HG02763 (cell line): ENCODE data around the gene SLC49A4.
"Not testable (repeated sequence)": the region's sequence is repeated elsewhere in the genome, so short reads cannot be mapped to it uniquely, and the experiment has no call there.

ENCODE experiments used
- ATAC-seq: cut with Tn5 transposase; IDR thresholded peaks from one replicate; pipeline ENCODE4 v1.9.1; 2021; ENCODE audit warnings: mild to moderate bottlenecking, moderate library complexity; ENCODE audit not compliant: unreplicated experiment

Gene SLC49A4, protein sequence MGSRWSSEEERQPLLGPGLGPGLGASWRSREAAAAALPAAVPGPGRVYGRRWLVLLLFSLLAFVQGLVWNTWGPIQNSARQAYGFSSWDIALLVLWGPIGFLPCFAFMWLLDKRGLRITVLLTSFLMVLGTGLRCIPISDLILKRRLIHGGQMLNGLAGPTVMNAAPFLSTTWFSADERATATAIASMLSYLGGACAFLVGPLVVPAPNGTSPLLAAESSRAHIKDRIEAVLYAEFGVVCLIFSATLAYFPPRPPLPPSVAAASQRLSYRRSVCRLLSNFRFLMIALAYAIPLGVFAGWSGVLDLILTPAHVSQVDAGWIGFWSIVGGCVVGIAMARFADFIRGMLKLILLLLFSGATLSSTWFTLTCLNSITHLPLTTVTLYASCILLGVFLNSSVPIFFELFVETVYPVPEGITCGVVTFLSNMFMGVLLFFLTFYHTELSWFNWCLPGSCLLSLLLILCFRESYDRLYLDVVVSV

DNA sequence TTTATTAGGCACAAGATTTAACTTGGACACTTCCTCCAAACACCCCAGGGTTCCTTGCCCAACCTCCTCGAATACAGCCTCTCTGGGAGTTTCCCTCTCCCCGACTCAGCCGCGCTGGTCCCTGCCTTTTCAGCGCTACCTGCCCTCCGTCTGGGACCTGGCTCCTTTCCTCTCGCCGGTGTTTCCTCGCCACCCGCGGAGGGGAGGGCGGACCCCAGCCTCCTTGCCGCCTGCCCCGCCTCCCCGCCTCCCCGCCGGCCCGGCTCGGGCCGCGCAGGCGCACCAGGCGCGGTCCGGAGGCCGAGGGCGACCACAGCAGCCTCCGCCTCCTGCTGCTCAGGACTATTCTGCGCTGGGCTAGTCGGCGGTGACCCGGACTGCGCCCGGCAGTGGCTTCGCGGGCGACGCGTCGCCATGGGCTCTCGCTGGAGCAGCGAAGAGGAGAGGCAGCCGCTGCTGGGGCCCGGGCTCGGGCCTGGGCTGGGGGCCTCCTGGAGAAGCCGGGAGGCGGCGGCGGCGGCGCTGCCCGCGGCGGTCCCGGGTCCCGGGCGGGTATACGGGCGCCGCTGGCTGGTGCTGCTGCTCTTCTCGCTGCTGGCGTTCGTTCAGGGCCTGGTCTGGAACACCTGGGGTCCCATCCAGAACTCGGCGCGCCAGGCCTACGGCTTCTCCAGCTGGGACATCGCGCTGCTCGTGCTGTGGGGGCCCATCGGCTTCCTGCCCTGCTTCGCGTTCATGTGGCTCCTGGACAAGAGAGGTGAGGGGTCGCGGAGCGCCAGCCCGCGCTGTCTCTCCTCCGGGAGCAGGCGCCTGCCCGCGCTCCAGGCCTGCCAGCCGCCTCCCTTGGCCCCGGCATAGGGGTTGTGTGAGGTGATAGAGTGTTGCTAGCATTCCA lies at the start of gene SLC49A4:
Gene SLC49A4, plus strand, starts transcription at position 291 of the 895 bp plus-strand sequence. Its CDS starts 124 bp downstream, at position 415.
- peak; percentile 78 for ATAC-seq

DNA sequence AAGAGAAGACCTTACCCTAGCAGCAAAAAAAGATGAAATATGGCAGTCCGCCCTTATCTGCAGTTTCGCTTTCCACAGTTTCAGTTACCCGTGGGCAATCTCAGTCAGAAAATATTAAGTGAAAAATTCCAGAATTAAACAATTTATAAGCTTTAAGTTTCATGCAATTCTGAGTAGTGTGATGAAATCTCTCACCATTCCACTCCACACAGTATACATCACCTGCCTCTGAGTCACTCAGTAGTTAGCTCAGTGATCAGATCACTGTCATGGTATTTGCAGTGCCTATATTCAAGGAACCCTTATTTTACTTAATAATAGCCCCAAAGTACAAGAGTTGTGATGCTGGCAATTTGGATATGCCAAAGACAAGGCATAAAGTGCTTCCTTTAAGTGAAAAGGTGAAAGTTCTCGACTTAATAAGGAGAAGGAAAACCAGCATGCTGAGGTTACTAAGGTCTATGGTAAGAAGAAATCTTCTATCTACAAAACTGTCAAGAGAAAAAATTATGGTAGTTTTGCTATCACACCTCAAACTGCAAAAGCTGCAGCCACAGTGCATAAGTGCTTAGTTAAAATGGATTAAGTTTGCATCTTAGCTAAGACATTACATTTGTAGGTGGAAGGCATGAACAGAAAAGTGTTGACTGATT lies 49.4 kb upstream of the SLC49A4 start:
- no peak for ATAC-seq

DNA sequence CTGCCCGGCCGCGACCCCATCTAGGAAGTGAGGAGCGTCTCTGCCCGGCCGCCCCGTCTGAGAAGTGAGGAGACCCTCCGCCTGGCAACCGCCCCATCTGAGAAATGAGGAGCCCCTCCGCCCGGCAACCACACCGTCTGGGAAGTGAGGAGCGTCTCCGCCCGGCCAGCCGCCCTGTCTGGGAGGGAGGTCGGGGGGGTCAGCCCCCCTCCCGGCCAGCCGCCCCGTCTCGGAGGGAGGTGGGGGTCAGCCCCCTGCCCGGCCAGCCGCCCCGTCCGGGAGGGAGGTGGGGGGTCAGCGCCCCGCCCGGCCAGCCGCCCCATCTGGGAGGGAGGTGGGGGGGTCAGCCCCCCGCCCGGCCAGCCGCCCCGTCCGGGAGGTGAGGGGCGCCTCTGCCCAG lies 47.6 kb upstream of the SLC49A4 start:
- not testable (repeated sequence) for ATAC-seq

DNA sequence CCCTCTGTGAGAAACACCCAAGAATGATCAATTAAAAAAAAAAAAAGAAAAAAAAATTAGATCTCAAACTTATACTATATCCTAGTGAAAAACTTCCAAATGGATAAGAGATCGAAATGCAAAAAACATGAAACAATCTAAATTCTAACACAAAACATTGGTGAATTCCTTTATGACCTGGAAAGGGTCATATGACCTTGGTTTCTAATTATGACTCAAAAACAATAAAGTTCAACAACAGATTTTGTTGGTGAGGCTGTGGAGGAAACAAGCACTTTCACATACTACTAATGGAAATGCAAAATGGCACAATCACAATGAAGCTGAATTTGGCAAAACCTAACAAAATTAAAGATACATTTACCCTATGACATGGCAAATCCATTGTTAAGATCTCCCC lies 46.5 kb upstream of the SLC49A4 start:
- ATAC-seq: no peak

DNA sequence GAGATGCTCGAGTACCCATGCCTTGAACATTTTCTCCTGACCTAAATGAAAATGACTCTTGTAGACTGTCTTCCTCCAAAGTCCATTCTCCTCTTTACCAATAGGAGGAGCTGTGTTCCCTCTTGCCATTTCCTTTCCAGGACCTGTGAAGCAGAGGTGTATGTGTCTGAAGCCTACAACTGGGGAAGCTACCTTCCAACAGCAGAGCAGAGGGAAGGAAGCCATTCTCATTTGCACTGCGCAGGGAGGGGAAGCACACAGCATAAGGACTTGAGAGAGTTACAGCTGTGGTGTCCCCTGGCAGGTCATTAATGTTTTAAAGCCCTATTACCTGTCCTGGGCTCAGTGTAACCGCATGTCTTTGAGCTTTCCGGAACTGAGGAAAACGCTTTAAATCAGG lies 39.9 kb upstream of the SLC49A4 start:
- no peak for ATAC-seq

DNA sequence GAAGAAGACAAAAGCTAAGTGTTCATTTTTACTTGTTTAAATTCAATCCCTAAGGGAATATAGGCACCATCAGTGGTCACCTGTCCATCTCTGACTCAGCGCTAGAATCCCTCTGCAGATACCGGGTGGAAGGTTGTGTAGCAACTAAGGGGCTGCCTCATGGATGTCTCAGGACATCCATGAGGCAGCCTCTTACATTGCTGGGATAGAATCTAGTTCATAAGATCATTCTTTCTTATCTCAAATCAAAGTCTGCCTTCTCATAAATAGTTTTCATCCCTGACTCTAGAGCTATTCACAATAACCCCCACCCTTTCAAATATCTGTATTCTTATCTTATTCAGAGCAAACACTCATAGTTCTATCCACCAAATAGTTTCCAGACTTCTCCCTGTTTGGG lies 39.4 kb upstream of the SLC49A4 start:
- ATAC-seq: no peak

DNA sequence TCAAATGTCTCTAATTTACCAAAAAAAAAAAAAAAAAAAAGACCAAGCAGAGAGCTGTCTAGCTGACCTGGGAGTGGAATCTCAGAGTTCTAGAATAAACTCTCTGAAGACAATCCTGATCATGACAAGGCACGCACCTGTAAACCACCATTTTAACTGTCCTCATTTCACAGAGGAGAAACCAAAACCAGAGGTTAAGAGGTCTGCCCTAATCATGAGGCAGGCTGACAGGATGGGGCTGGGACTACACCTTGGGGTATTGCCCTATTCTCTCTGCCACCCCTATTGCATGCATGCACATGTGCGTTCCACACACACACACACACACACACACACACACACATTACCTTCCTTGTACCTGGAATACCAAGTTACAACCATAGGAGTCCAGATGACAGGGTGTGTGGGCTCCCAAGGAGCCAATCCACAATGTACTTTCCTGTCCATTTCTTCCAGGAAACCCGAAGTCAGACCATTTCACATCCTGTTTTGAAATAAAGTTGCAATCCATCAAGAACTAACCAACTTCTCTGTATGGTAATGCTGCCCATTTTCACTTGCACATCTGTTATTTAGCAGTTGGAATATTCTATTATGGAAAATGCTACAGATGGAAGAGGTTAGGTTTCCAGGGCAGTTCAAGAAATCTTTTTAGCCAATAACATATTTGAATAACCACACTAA lies 35.9 kb upstream of the SLC49A4 start:
- ATAC-seq: no peak

DNA sequence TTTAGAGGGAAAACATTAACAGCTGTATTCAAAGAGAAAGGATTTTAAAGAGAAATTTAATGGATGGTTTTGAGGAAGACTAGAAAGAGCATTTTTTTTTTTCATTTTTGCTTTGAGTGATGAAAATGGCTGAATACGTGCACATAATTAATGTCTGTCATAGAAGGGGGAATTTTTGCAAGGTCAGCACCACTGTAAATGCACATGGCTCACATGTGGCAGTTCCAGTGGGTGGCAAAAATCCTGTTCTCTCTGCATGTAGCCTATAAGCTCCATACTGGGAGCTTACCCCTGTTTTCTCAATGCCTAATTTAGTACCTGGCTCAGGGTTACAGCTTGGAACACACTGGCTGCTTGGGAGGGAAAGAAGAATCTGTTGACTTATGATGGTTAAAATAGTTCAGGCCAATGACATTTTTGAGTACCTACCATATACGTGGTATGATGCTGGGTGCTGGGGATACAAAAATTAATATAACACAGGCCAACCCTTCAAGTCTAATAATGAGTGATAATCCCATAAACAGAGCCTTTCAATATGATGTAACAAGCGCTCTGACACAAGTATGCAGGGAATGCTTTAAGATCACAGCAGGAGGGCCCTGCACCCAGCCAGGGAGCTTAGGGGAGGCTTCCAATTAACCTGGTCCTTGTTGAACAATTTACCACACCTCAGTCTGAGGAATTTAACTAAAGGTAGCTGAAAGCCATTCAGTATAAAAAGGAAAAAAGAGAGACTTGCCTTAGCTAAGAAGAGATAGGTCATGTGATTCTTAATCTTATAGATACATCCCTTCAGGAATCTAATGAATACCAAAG lies 34.2 kb upstream of the SLC49A4 start:
- ATAC-seq: no peak

DNA sequence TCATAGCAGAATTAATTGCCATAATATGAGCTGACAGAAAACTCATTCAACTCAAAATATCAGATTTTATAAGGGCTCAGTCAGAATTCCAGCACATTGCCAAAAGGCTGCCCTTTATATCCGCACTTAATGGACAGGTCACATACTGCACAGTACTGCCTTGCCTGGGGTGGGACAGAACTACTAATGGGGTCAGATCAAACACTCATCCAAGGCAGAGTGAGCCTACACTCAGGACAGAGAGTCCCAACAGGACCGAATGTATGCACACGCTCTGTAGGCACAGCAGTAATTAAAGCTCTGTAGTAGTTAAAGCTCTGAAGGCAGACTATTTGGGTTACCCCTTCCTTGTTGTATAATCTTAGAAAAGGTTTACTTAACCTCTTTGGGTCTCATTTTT lies 28.4 kb upstream of the SLC49A4 start:
- no peak for ATAC-seq

DNA sequence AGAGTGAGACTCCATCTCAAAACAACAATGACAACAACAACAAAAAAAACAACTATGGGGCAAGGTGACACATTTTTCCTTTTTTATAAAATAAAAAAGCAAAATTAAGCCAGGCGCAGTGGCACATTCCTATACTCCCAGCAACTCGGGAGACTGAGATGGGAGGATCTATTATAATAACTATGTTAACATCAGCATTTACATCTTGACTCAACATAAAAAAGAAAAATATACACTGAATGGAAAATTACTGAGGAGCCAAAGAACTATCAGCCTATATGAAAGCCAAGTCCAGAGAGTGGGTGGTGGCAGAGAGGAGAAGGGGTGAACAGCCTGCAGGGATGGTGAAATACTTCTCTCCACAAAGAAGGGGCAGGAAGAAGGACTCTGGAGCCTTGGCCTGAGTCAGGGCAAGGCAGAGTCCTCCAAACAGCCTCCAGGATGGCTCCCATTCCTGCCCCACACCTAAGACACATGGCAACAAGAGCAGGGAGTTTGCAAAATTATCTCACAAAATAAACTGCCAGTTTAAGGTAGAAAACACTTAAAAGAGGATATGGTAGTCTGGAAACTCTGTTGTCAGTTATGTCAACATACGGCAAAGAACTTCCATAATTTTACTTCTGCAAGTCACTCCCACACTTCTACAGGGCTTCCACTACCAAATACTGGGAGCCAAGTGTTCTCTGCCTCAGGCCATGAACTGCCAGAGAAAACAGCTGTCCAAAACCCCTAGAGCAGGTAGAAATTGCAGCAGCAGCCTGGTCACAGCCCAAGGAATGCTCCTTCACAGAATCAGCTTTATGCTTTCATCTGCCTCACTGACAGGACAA lies 27.1 kb upstream of the SLC49A4 start:
- no peak for ATAC-seq

DNA sequence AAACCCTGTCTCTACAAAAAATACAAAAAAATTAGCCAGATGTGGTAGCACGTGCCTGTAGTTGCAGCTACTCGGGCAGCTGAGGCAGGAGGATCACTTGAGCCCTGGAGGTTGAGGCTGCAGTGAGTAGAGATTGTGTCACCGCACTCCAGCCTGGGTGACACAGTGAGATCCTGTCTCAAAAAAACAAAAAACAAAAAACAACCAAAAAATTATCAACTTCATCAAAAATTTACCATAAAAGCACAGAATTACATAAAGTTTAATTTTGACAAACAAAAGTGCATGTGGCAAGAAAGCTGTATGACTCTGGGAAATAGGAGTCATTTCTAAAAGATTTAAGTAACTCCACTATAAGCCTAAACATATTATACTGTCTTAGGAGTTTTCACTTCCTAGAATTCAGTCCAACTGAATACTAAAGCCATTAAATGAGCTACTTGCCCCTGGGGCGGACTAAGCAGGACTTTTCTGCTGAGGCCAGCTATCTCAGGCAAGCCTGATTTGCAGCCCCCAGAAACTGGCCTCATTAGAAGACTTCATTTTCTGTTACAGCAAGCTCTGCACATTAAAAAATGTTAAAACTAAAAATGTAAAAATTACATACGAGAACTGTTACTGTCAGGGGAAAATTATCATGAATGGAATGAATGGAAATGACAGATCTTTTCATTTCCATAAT lies 24.2 kb upstream of the SLC49A4 start:
- no peak for ATAC-seq

DNA sequence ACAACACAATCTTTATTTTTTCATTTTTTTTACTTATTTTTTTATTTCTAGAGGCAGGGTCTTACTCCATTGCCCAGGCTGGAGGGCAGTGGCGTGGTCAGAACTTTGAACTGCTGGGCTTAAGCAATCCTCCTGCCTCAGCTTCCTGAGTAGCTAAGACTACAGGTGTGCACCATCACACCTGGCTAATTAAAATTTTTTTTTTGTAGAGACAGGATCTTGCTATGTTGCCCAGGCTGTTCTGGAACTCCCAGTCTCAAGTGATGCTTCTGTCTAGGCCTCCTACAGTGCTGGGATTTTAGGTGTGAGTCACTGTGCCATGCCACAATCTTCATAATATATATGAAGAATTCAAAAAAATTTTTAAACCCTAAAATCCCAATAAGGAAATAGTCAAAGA lies 22.0 kb upstream of the SLC49A4 start:
- no peak for ATAC-seq

DNA sequence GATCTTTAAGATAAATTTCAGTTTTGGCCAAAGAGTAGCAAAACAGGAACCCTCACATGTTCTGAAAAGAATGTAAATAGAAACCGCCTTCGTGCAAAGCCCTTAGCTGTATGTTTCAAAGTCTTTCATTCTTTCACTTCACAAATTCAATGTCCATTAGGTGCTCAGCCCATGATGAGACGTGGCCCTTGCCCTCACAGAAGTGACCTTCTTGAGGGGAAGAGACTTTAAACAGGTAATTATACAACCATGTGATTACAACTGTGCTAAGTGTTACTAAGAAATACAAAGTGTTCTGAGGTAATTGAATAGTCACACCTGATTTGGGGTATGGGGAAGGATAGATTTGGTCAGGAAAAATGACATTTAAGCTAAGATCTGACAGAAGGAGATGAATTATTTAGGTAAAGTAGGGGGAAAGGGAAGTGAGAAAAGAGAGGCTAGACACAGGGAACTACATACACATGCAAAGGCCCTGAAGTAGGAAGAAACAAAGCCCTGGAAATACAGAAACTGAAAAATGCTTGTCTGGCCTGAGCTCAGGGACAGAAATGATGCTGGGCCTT lies 20.8 kb upstream of the SLC49A4 start:
- ATAC-seq: peak; percentile 71

DNA sequence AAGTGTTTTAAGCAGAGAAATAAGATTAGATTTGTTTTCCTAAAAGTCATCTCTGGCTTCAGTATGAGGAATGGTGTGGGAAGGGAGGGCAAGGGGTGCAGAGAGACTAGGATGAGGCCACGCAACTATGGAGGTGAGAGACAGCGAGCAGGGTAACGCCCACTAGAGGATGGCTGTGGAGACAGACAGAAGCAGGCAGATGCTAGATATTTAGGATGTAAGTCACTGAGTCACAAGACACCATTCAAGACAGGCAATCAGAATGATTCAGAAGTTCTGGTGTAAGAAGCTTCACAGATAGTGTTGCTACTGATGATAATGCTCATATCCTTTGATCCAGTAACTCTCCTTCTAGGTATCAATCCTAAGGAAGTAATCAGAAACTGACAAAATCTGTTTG lies 20.3 kb upstream of the SLC49A4 start:
- ATAC-seq: no peak

DNA sequence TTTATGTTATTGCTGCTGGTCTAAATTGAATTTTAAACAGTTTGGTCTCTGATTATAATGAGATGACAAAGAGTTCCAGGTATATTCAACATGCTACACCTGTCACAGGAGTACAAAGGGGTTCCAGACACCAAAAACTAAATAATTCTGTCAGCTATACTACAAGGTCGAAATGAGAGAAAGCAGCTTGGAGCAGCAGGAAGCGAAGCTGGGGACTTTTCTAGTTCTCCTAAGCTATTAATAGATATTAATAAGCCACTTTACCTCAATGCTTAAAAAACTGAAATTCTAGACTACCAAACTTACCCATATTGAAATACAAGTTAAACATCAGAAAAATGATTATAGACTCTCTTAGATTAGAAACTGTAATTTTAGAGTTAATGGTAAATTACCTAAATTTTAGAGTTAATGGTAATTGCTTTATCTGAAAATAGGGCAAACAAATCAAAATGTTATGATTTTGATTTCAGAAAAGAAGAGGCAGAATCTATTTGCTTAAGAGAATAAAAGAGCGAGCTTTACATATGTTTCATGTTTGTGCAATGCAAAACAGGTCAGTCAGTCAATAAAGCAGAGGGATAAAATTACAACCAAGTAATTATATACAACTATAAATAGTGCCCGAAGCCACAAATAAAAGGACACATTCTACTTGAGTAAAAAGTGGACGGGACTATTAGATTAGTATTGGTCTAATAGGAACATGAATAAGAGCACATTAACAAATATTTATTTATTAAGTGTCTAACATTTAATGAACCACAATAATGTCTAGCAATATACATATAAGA lies 18.0 kb upstream of the SLC49A4 start:
- ATAC-seq: no peak

DNA sequence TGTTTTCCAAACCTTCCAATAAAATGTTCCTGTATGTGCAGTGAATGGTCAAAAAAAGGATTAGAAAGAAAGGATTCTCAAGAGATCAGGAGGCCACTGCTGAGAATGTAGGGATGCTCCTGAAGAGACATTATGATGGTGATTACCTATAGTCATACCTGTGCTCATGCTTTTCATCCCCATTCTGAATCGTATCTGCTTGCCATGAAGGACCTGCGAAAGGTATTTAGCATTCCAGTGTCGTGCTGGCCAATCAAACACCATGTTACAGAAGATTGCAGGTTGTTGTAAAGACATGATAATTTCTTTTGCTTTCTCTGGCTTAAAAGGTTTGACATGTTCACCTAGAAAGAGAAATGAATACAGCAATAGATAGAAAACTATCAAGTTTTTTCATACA lies 17.3 kb upstream of the SLC49A4 start:
- no peak for ATAC-seq

DNA sequence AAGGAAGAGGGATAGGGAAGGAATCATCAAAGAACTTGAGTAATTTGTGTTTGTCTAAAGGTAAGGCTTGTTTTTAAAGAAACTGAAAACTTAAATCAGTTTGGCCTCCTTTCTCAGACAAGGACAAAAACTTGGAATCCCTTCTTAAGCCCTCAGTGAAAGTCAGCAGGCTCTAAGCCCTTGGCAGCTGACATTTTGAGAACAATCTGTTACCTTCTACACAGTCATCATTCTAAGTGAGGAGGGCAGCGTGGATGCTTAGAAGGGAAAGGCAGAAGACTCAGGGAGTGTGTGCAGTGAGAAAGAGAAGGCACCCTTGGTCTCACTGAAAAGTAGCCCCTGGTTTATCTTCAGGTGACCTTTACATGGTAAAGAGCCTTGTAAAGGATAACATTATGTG lies 12.1 kb upstream of the SLC49A4 start:
- ATAC-seq: no peak
